ENCODE data around the gene SLIT3.

DNA sequence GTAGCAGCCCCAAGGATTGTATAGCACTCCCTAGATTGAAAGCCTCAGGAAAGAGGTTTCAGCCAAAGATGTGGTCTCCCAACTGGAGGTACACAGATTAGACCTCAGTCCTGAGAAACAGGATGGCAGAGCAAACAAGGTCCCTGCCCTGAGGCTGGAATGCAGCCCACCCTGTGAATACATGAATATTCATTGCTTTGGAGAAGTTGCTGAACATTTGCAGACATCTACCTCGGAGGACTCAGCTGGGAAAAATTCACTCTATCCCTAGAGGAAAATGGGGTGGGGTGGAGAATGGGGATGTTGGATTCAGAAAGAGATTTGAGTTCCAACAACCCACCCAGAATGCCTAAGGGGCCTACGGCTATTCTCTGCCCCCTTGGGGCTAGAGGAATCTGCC lies 129.4 kb downstream of the SLIT3 start:
- TF ChIP-seq, protein P1, sequence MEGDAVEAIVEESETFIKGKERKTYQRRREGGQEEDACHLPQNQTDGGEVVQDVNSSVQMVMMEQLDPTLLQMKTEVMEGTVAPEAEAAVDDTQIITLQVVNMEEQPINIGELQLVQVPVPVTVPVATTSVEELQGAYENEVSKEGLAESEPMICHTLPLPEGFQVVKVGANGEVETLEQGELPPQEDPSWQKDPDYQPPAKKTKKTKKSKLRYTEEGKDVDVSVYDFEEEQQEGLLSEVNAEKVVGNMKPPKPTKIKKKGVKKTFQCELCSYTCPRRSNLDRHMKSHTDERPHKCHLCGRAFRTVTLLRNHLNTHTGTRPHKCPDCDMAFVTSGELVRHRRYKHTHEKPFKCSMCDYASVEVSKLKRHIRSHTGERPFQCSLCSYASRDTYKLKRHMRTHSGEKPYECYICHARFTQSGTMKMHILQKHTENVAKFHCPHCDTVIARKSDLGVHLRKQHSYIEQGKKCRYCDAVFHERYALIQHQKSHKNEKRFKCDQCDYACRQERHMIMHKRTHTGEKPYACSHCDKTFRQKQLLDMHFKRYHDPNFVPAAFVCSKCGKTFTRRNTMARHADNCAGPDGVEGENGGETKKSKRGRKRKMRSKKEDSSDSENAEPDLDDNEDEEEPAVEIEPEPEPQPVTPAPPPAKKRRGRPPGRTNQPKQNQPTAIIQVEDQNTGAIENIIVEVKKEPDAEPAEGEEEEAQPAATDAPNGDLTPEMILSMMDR (IDR thresholded peaks at IDR 0.05; ENCODE audit: insufficient read depth, low read length), result no peak
- TF ChIP-seq, protein P2, sequence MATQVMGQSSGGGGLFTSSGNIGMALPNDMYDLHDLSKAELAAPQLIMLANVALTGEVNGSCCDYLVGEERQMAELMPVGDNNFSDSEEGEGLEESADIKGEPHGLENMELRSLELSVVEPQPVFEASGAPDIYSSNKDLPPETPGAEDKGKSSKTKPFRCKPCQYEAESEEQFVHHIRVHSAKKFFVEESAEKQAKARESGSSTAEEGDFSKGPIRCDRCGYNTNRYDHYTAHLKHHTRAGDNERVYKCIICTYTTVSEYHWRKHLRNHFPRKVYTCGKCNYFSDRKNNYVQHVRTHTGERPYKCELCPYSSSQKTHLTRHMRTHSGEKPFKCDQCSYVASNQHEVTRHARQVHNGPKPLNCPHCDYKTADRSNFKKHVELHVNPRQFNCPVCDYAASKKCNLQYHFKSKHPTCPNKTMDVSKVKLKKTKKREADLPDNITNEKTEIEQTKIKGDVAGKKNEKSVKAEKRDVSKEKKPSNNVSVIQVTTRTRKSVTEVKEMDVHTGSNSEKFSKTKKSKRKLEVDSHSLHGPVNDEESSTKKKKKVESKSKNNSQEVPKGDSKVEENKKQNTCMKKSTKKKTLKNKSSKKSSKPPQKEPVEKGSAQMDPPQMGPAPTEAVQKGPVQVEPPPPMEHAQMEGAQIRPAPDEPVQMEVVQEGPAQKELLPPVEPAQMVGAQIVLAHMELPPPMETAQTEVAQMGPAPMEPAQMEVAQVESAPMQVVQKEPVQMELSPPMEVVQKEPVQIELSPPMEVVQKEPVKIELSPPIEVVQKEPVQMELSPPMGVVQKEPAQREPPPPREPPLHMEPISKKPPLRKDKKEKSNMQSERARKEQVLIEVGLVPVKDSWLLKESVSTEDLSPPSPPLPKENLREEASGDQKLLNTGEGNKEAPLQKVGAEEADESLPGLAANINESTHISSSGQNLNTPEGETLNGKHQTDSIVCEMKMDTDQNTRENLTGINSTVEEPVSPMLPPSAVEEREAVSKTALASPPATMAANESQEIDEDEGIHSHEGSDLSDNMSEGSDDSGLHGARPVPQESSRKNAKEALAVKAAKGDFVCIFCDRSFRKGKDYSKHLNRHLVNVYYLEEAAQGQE (IDR thresholded peaks at IDR 0.05; ENCODE audit: insufficient replicate concordance, low read depth), result no peak
- TF ChIP-seq POLR2AphosphoS5 (IDR thresholded peaks at IDR 0.05; ENCODE audit: low read depth), result no peak
